AG04450 (cell line): Measurements from ENCODE around the gene TBKBP1. TPM values are rescaled to one million over a fixed set of nuclear protein-coding genes. Genes with fewer than 3 reads are reported as not detected.
A peak's percentile ranks its signal among the peaks of the same experiment; 100 is the strongest.

Experiments
- CTCF ChIA-PET: fragments of 300-600, 350-600 bp; formaldehyde crosslinking; extraction: SDS; loops from one replicate; lab custom pipeline; 2022; ENCODE audit warnings: antibody characterized with exemption, inconsistent platforms; lab: Charles Lee
- POLR2A ChIA-PET: fragments of 350-600 bp; formaldehyde crosslinking; extraction: SDS; loops from one replicate; lab custom pipeline; 2021; ENCODE audit warnings: antibody characterized with exemption, inconsistent platforms; lab: Yijun Ruan, JAX
- DNase-seq: peaks from one replicate; pipeline ENCODE4 v3.0.0-alpha.2; 2011; ENCODE audit warnings: low read depth, low spot score
- H3K27ac ChIP-seq: one replicate; pipeline ENCODE4 v1.5.1; 2012; ENCODE audit warnings: low read depth, low read length, control low read depth
- H3K27me3 ChIP-seq: one replicate; pipeline ENCODE4 v1.6.0; 2012; ENCODE audit warnings: low read length; ENCODE audit not compliant: control insufficient read depth, insufficient read depth
- H3K4me3 ChIP-seq: 2 replicates; pipeline ENCODE4 v1.5.1; 2011; ENCODE audit warnings: mild to moderate bottlenecking, low read depth, low read length, control low read depth
- H3K9me3 ChIP-seq: 2 replicates; pipeline ENCODE4 v1.5.1; 2012; ENCODE audit warnings: low read length; ENCODE audit not compliant: control insufficient read depth, insufficient read depth
- polyA plus RNA-seq: library from polyadenylated mRNA; depleted of rRNA; stranded (reverse); fragments of >200 nt; gene quantifications from 2 replicates; pipeline ENCODE4 v1.2.3, GENCODE V29; 2011
- TF ChIP-seq, protein P1 (sequence below): IDR thresholded peaks from 2 replicates; pipeline ENCODE4 v1.5.1; 2011; ENCODE audit warnings: low read depth, low read length, control low read depth, inconsistent platforms

The TBKBP1 gene
- polyA plus RNA-seq, 1 experiment: 4.8 TPM

- Histone ChIP-seq H3K9me3 (no peaks in the 10 kb centered on the region; the same call in 1 of the 2 replicates), H3K4me3 (no peak overlapping the region), H3K27me3 (peaks cover 81% of the 10 kb centered on the region), H3K27ac (no peak overlapping the region)
- POLR2A ChIA-PET: no interaction called here
- no peak for DNase-seq
- CTCF ChIA-PET: no interaction called here
- TF ChIP-seq, protein P1, sequence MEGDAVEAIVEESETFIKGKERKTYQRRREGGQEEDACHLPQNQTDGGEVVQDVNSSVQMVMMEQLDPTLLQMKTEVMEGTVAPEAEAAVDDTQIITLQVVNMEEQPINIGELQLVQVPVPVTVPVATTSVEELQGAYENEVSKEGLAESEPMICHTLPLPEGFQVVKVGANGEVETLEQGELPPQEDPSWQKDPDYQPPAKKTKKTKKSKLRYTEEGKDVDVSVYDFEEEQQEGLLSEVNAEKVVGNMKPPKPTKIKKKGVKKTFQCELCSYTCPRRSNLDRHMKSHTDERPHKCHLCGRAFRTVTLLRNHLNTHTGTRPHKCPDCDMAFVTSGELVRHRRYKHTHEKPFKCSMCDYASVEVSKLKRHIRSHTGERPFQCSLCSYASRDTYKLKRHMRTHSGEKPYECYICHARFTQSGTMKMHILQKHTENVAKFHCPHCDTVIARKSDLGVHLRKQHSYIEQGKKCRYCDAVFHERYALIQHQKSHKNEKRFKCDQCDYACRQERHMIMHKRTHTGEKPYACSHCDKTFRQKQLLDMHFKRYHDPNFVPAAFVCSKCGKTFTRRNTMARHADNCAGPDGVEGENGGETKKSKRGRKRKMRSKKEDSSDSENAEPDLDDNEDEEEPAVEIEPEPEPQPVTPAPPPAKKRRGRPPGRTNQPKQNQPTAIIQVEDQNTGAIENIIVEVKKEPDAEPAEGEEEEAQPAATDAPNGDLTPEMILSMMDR: no peak
Observed at GRCh38 chr17:47716375-47716774, 22.4 kb downstream of the TBKBP1 start.

DNA sequence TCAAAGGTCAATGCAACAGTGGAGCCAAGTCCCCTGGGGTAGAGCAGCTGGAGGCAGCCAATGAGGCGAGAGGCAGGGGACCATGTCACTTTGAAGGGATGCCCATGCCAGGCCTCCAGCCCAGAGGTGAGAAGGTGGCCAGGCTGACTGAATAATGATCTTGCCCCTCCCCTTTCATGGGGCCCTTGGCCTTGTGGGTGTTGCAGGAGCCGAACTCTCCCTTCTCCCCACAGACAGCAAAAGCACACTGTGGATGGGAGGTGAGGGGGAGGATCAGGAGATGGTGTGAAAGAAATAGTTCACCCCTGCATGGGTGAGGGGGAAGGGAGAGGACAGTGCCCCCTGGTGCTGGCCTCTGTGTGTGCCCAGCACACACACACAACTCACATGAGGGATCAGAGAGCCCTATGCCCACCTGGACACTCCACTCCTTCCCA lies 23.3 kb downstream of the TBKBP1 start:
- H3K27me3 ChIP-seq: peaks cover 83% of the 10 kb centered on the region
- no peak overlapping the region for H3K4me3 ChIP-seq
- CTCF ChIA-PET: no interaction called here
- DNase-seq: no peak
- no peak overlapping the region for H3K27ac ChIP-seq
- POLR2A ChIA-PET: no interaction called here
- TF ChIP-seq, protein P1: peak; percentile 42
- no peaks in the 10 kb centered on the region; the same call in 1 of the 2 replicates for H3K9me3 ChIP-seq

DNA sequence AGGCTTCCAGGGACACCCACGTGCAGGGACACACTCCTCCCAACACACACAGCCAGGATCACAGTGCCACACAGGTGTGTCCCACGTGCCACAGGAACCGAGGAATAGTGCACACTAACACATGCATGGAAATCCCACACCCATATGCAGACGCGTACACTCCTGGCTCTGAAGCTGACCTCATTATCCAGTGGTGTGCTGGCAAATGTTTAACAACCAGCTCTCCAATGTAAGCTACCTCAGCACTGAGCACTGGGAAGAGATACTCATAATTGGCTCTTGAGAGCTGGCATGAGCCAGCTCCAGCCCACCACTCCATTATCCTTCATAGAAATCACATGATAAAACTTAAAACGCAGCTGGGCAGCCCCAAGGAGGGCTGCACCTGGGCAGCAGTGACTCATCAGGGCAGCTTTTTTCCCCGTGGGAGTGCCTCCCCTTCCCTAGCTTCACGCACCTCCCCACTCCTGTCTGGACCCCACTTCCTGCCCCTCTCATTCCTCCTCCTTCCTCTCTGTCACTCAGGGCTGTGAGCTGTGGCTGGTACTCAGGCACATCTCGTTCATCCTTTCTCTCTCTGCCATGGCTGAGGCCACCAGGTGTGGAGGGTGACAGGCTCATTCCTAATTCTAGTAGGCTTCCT lies 24.1 kb downstream of the TBKBP1 start:
- H3K27ac ChIP-seq: no peak overlapping the region
- H3K4me3 ChIP-seq: no peak overlapping the region
- no peaks in the 10 kb centered on the region; the same call in 1 of the 2 replicates for H3K9me3 ChIP-seq
- ChIA-PET CTCF (interaction anchor here (0.6 to 1.0 kb wide), 2 partner anchors 19 to 271 kb away, joined by 3 to 4 read pairs; no protein-coding TSS in a partner anchor), POLR2A (no interaction called here)
- TF ChIP-seq, protein P1: no peak
- peaks cover 83% of the 10 kb centered on the region for H3K27me3 ChIP-seq
- no peak for DNase-seq

- Histone ChIP-seq H3K4me3 (no peak overlapping the region), H3K27ac (no peak overlapping the region), H3K27me3 (peaks cover 78% of the 10 kb centered on the region), H3K9me3 (no peaks in the 10 kb centered on the region; the same call in 1 of the 2 replicates)
- TF ChIP-seq, protein P1: no peak
- no peak for DNase-seq
- POLR2A ChIA-PET: interaction anchor here (1.5 kb wide), 1 partner anchor 113 kb away, joined by 3 read pairs; the partner anchor contains the start of genes LRRC46 and MRPL10
- CTCF ChIA-PET: interaction anchor here (0.6 to 1.0 kb wide), 2 partner anchors 19 to 271 kb away, joined by 3 to 4 read pairs; no protein-coding TSS in a partner anchor
Observed at GRCh38 chr17:47718634-47719405, 24.9 kb downstream of the TBKBP1 start.
